Measurements from ENCODE around the gene FBXW8.

FBXW8 gene

DNA sequence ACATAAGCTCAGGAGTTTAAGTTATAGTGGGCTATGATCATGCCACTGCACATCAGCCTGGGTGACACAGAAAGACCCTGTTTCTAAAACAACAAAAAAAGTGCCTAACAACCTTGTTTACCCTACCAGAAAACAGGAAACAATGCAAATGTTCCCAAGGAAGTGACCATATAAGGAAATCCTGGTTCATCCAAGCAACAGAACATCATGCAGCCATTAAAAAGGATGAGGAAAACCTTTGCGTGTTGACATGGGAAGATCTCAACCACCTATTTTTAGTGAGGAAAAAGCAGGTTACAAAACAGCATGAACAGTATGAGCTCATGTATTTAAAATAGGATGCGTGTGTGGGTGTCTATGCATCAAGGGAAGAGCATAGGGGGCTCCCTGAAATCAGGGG lies 43.2 kb upstream of the FBXW8 start:
- no peak overlapping the region for H3K27ac ChIP-seq
- no peak for DNase-seq (ENCODE audit: low spot score)
- POLR2A ChIA-PET (ENCODE audit: low non-redundant PET): no interaction called here
- CTCF ChIA-PET: interaction anchor here (0.6 to 0.7 kb wide), 2 partner anchors 11 to 13 kb away, joined by 3 to 5 read pairs; no protein-coding TSS in a partner anchor
- TF ChIP-seq, protein P1, sequence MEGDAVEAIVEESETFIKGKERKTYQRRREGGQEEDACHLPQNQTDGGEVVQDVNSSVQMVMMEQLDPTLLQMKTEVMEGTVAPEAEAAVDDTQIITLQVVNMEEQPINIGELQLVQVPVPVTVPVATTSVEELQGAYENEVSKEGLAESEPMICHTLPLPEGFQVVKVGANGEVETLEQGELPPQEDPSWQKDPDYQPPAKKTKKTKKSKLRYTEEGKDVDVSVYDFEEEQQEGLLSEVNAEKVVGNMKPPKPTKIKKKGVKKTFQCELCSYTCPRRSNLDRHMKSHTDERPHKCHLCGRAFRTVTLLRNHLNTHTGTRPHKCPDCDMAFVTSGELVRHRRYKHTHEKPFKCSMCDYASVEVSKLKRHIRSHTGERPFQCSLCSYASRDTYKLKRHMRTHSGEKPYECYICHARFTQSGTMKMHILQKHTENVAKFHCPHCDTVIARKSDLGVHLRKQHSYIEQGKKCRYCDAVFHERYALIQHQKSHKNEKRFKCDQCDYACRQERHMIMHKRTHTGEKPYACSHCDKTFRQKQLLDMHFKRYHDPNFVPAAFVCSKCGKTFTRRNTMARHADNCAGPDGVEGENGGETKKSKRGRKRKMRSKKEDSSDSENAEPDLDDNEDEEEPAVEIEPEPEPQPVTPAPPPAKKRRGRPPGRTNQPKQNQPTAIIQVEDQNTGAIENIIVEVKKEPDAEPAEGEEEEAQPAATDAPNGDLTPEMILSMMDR (conservative IDR thresholded peaks at IDR 0.05; ENCODE audit: low read depth): no peak

GRCh38 chr12:116870306-116870705 lies 40.4 kb upstream of the FBXW8 start:
- no peak for DNase-seq (ENCODE audit: low spot score)
- ChIA-PET POLR2A (ENCODE audit: low non-redundant PET) (no interaction called here), CTCF (no interaction called here)

GRCh38 chr12:116874324-116874995 lies 36.3 kb upstream of the FBXW8 start:
- no peak for DNase-seq (ENCODE audit: low spot score)
- TF ChIP-seq, protein P1 (conservative IDR thresholded peaks at IDR 0.05; ENCODE audit: low read depth): no peak
- ChIA-PET CTCF (no interaction called here), POLR2A (ENCODE audit: low non-redundant PET) (no interaction called here)
- H3K27ac ChIP-seq: no peak overlapping the region

More at GRCh38 chr12:116870306-116870705, 40.4 kb upstream of the FBXW8 start:
- no peak overlapping the region for H3K27ac ChIP-seq
- TF ChIP-seq, protein P1 (conservative IDR thresholded peaks at IDR 0.05; ENCODE audit: low read depth): no peak

DNA sequence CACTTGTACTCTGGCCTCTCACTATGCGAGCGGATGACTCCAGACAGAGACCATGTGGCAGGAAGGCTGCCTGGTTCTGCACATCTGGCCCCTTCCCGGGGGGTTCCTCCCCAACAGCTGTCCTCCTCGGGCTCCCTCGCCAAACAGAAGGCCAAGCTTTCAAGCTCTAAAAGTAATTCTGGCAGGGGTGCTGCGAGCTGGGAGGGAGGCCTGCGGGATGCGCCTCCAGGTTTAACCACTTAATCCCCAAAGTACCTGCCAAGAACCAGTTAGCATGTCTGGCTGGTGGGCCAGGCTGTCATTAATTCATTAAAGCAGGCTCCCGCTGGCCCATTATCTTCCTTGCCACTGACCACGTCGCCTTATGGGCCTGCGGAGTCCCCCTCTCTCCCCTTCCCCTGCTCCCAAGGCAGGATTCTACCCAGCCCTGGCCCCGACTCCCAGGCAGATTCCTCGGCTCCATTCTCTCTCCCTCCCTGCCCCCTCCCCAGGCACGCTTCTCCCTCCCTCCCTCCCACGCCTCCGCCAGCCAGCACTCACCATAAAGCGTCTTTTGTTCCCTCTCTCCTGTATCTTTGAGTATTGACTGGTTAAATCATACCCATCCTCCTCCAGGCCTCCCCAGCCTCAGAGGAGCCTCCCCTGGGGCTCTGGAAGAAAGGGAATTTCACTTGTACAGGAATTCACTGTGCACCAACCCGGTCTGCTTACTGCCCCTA lies 34.4 kb upstream of the FBXW8 start:
- CTCF ChIA-PET: no interaction called here
- TF ChIP-seq, protein P1 (conservative IDR thresholded peaks at IDR 0.05; ENCODE audit: low read depth): no peak
- no peak for DNase-seq (ENCODE audit: low spot score)
- H3K27ac ChIP-seq: no peak overlapping the region
- POLR2A ChIA-PET (ENCODE audit: low non-redundant PET): no interaction called here

GRCh38 chr12:116878567-116879508 lies 31.9 kb upstream of the FBXW8 start:
- peak overlapping the region; percentile 60 for H3K27ac ChIP-seq
- ChIA-PET POLR2A (ENCODE audit: low non-redundant PET) (no interaction called here), CTCF (interaction anchor here (0.6 kb wide), 2 partner anchors 59 to 843 kb away, joined by 3 to 6 read pairs; no protein-coding TSS in a partner anchor)
- DNase-seq (ENCODE audit: low spot score): peak; percentile 74
- TF ChIP-seq, protein P1 (conservative IDR thresholded peaks at IDR 0.05; ENCODE audit: low read depth): no peak

Measured in RWPE1 (cell line).